Left lung (tissue), 10 donors: Measurements from ENCODE around the gene TBC1D23. TPM values are rescaled to one million over a fixed set of nuclear protein-coding genes. Genes with fewer than 3 reads are reported as not detected.
A peak's percentile ranks its signal among the peaks of the same experiment; 100 is the strongest.

Experiments
- ATAC-seq: fragments of 200-7000 bp; cut with Tn5 transposase; one replicate; pipeline ENCODE4 v1.9.1; 2020; ENCODE audit warnings: moderate library complexity
- DNase-seq, 4 donors: peaks; one replicate each; pipeline ENCODE4 v3.0.0-alpha.2; 2013 to 2020
- H3K27ac ChIP-seq, 2 donors: fragments of 200-600 bp; sonication (generic) in 1 of 2; one replicate each; pipeline versions ENCODE4 v1.5.0 to v1.8.0; 2020 to 2021
- H3K27me3 ChIP-seq, 2 donors: fragments of 200-600 bp; sonication (generic) in 1 of 2; one replicate each; pipeline versions ENCODE4 v1.5.0 to v1.8.0; 2020 to 2021
- H3K36me3 ChIP-seq, 2 donors: fragments of 200-600 bp; sonication (generic) in 1 of 2; one replicate each; pipeline versions ENCODE4 v1.5.0 to v1.8.0; 2020 to 2021
- H3K4me1 ChIP-seq, 2 donors: fragments of 200-600 bp; one replicate each; pipeline ENCODE4 v1.8.0; 2021
- H3K4me3 ChIP-seq, 2 donors: fragments of 200-600 bp; sonication (generic) in 1 of 2; one replicate each; pipeline versions ENCODE4 v1.5.0 to v1.8.0; 2020 to 2021; ENCODE audit warnings: mild to moderate bottlenecking in 1 of 2
- H3K9me3 ChIP-seq, 2 donors: fragments of 200-600 bp; sonication (generic) in 1 of 2; one replicate each; pipeline versions ENCODE4 v1.5.0 to v1.8.0; 2020 to 2021
- intact Hi-C, 2 donors: fragments of 100-400 bp; cut with DNase I; formaldehyde crosslinking; loops; one replicate each; pipeline versions ENCODE4 v1.11.2 to v1.14.2; 2022
- polyA plus RNA-seq, 6 donors: library from polyadenylated mRNA; unstranded; fragments of 120-200 nt; gene quantifications; one replicate each; pipeline ENCODE4 v1.2.1, GENCODE V29; 2013; ENCODE audit not compliant: insufficient read length in 6 of 6
- total RNA-seq, 2 donors: library from RNA; stranded (reverse); fragmentation: NEBNext Ultra II Directional; extraction: Animal tissue kit (Norgen Biotek cat#: 25700); gene quantifications; one replicate each; pipeline ENCODE4 v1.2.1, GENCODE V29; 2021
- TF ChIP-seq, protein P1 (sequence below), 2 donors: fragments of 200-600 bp; sonication (generic) in 1 of 2; IDR thresholded peaks; one replicate each; pipeline versions ENCODE4 v1.5.0 to v1.8.0; 2021; ENCODE audit warnings: antibody characterized with exemption in 2 of 2
- donor health status: DM: no; HTN: yes; CAD: no.
- donor health status: DM: no; HTN: no; CAD: no.

The TBC1D23 gene
- total and polyA plus RNA-seq, 8 donors, result 31.6 to 46.3 (median 37.9) TPM

DNA sequence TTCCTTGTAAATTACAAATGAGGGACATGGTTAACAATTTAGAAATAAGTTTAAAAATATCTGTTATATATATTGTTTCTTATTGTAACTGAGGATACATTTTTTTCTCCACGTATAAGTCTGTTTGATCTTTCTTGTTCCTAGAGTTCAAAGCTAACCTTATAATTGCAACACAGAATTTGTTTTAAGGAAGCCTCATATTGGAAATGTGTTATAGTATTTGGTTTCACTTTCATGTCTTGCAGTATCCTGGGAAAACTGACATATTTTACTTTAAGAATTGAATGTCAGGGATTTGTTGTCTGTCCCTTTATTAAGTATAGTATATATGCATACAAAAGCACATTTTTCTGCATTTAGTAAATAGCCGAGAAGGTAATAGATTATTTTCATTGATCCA, 50.2 kb downstream of the TBC1D23 start:
- intact Hi-C loops, result loop anchor here in 1 of 2 donors (10.0 kb wide), 1 partner anchor 284 kb away; no protein-coding TSS in a partner anchor
- TF ChIP-seq, protein P1, sequence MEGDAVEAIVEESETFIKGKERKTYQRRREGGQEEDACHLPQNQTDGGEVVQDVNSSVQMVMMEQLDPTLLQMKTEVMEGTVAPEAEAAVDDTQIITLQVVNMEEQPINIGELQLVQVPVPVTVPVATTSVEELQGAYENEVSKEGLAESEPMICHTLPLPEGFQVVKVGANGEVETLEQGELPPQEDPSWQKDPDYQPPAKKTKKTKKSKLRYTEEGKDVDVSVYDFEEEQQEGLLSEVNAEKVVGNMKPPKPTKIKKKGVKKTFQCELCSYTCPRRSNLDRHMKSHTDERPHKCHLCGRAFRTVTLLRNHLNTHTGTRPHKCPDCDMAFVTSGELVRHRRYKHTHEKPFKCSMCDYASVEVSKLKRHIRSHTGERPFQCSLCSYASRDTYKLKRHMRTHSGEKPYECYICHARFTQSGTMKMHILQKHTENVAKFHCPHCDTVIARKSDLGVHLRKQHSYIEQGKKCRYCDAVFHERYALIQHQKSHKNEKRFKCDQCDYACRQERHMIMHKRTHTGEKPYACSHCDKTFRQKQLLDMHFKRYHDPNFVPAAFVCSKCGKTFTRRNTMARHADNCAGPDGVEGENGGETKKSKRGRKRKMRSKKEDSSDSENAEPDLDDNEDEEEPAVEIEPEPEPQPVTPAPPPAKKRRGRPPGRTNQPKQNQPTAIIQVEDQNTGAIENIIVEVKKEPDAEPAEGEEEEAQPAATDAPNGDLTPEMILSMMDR (IDR thresholded peaks at IDR 0.05), result no peak
- H3K4me3 ChIP-seq, result no peak overlapping the region
- no peaks in the 10 kb centered on the region for H3K27me3 ChIP-seq
- DNase-seq (no peak), ATAC-seq (no peak)
- no peak overlapping the region for H3K27ac ChIP-seq
- no peaks in the 10 kb centered on the region for H3K9me3 ChIP-seq
- peaks cover 0 to 78% of the 10 kb centered on the region in 2 donors for H3K36me3 ChIP-seq
- H3K4me1 ChIP-seq, result peaks cover 0 to 8% of the 10 kb centered on the region in 2 donors

DNA sequence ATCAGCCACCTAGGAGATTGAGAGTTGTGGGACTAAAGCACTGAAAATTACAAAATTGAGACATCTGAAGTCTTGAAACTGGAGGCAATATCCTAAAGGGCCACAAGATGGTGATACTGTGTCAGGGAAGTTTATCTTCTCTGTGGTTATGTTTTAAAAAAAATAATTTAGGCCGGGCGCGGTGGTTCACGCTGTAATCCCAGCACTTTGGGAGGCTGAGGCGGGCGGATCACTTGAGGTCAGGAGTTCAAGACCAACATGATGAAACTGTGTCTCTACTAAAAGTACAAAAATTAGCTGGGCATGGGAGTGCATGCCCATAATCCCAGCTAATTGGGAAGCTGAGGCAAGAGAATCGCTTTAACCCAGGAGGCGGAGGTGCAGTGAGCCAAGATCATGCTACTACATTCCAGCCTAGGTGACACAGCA, 55.9 kb downstream of the TBC1D23 start:
- Histone ChIP-seq H3K4me1 (peaks cover 0 to 6% of the 10 kb centered on the region in 2 donors), H3K27me3 (no peaks in the 10 kb centered on the region), H3K36me3 (peaks cover 0 to 62% of the 10 kb centered on the region in 2 donors), H3K27ac (no peak overlapping the region), H3K9me3 (no peaks in the 10 kb centered on the region), H3K4me3 (no peak overlapping the region)
- ATAC-seq, result peak; percentile 87
- TF ChIP-seq, protein P1 (IDR thresholded peaks at IDR 0.05), result peak; percentile 36 to 59
- peak in 2 of 4 donors; percentile 32 to 68 for DNase-seq
- intact Hi-C loops, result loop anchor here in 1 of 2 donors (10.0 kb wide), 1 partner anchor 278 kb away; no protein-coding TSS in a partner anchor

DNA sequence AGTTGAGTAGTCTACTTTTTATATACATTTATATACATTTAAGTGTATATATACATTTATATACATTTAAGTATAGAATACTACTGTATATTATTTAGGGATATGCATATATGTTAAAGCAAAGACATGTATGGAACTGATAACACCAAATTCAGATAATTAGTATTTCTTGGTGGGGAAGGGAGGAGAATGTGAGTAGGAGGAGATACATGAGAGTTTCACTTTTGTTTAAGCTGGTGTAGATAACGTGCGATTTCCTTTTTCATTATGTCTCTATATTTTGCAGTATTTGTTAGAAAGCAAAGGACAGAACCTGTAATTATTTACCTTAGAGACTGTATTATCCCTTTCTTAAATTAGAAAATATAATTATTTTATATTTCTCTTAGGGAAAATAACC, 57.1 kb downstream of the TBC1D23 start:
- Histone ChIP-seq H3K27me3 (no peaks in the 10 kb centered on the region), H3K9me3 (no peaks in the 10 kb centered on the region), H3K36me3 (peaks cover 0 to 65% of the 10 kb centered on the region in 2 donors), H3K27ac (no peak overlapping the region), H3K4me3 (no peak overlapping the region), H3K4me1 (peaks cover 0 to 6% of the 10 kb centered on the region in 2 donors)
- intact Hi-C loops, result loop anchor here in 1 of 2 donors (10.0 kb wide), 1 partner anchor 277 kb away; no protein-coding TSS in a partner anchor
- DNase-seq (no peak), ATAC-seq (no peak)
- TF ChIP-seq, protein P1 (IDR thresholded peaks at IDR 0.05), result no peak

DNA sequence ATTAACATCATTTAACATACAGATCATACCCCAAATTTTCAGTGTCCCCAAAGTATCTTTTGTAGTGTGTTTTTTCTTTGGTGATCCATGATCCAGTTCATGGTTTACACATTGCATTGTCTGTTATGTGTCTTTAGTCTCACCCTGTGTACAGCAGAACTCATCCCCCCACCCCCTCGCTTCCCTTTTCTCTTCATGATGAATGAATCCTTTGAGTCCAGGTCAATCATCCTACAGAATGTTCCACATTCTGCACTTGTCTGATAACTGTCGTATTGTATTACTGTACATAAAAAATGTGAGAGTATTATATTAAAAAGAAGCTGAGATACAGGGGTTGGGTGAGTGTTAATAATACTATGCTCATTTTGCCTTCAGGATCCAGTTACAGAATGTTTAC, 59.2 kb downstream of the TBC1D23 start:
- DNase-seq (no peak), ATAC-seq (no peak)
- Histone ChIP-seq H3K4me3 (no peak overlapping the region), H3K36me3 (peaks cover 0 to 57% of the 10 kb centered on the region in 2 donors), H3K9me3 (no peaks in the 10 kb centered on the region), H3K27me3 (no peaks in the 10 kb centered on the region), H3K27ac (no peak overlapping the region), H3K4me1 (peaks cover 0 to 6% of the 10 kb centered on the region in 2 donors)
- TF ChIP-seq, protein P1 (IDR thresholded peaks at IDR 0.05), result no peak
- intact Hi-C loops, result loop anchor here in 1 of 2 donors (10.0 kb wide), 1 partner anchor 275 kb away; no protein-coding TSS in a partner anchor

DNA sequence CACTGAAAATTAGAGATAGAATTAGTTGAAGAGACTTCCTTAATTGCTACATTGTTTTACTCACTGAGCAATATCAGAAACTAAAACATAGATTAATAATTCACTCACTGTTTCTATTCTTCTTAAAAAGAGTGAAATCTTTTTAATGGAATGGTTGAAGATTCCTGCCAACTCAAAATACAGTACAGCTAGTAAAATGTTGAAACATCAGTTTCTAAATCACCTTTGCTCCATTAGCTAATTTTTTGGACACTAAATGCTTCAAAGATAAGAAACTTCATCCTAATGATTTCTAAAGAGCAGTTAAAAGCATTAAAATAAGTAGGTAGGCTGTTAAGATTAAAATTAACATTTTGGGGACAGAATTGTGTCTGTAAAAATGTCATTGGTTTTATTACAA, 63.3 kb downstream of the TBC1D23 start:
- no peaks in the 10 kb centered on the region for H3K27me3 ChIP-seq
- no peak overlapping the region for H3K27ac ChIP-seq
- H3K4me3 ChIP-seq, result no peak overlapping the region
- ATAC-seq (no peak), DNase-seq (no peak)
- peaks cover 0 to 3% of the 10 kb centered on the region in 2 donors for H3K9me3 ChIP-seq
- H3K36me3 ChIP-seq, result peaks cover 0 to 51% of the 10 kb centered on the region in 2 donors
- H3K4me1 ChIP-seq, result no peaks in the 10 kb centered on the region
- TF ChIP-seq, protein P1 (IDR thresholded peaks at IDR 0.05), result no peak
- intact Hi-C loops, result no loop called here
